HG02943 (cell line): Measurements from ENCODE around the gene PSMB10.

Experiments used
- ATAC-seq: cut with Tn5 transposase; IDR thresholded peaks from one replicate; pipeline ENCODE4 v1.9.1; 2021; ENCODE audit warnings: mild to moderate bottlenecking, low read depth, moderate library complexity; ENCODE audit not compliant: unreplicated experiment

Gene PSMB10

GRCh38 chr16:67964477-67965131 is 28.0 kb upstream of the PSMB10 start:
- no peak for ATAC-seq

GRCh38 chr16:67963662-67964321 is 27.1 kb upstream of the PSMB10 start:
- no peak for ATAC-seq

- ATAC-seq = no peak
Measured at GRCh38 chr16:67963292-67963661, 26.6 kb upstream of the PSMB10 start.

GRCh38 chr16:67962135-67962534 is 25.5 kb upstream of the PSMB10 start:
- ATAC-seq = no peak

GRCh38 chr16:67961551-67961957 is 24.9 kb upstream of the PSMB10 start:
- no peak for ATAC-seq

- ATAC-seq = no peak
Measured at GRCh38 chr16:67959536-67960329, 23.1 kb upstream of the PSMB10 start.

GRCh38 chr16:67957622-67958021 is 21.0 kb upstream of the PSMB10 start:
- ATAC-seq = no peak

GRCh38 chr16:67954421-67955196 is 18.0 kb upstream of the PSMB10 start:
- no peak for ATAC-seq

GRCh38 chr16:67953641-67954375 is 17.2 kb upstream of the PSMB10 start:
- ATAC-seq = no peak

GRCh38 chr16:67951485-67951884 is 14.8 kb upstream of the PSMB10 start:
- ATAC-seq = no peak

- ATAC-seq = no peak
Measured at GRCh38 chr16:67950335-67950843, 13.7 kb upstream of the PSMB10 start.

GRCh38 chr16:67949645-67950044 is 13.0 kb upstream of the PSMB10 start:
- no peak for ATAC-seq

GRCh38 chr16:67948015-67948414 is 11.4 kb upstream of the PSMB10 start:
- no peak for ATAC-seq

GRCh38 chr16:67946966-67947558 is 10.4 kb upstream of the PSMB10 start:
- no peak for ATAC-seq

- ATAC-seq = no peak
Measured at GRCh38 chr16:67946128-67946569, 9.5 kb upstream of the PSMB10 start.

- no peak for ATAC-seq
Measured at GRCh38 chr16:67945392-67945933, 8.8 kb upstream of the PSMB10 start.

GRCh38 chr16:67944690-67945391 is 8.2 kb upstream of the PSMB10 start:
- ATAC-seq = no peak

GRCh38 chr16:67943619-67944504 is 7.2 kb upstream of the PSMB10 start, which contains the start of gene LCAT:
TSS of gene LCAT (minus strand) at chr16:67944120. CDS start at chr16:67944101, 19 bp downstream.
- no peak for ATAC-seq
